Measurements from ENCODE around the gene FOSB.

DNA sequence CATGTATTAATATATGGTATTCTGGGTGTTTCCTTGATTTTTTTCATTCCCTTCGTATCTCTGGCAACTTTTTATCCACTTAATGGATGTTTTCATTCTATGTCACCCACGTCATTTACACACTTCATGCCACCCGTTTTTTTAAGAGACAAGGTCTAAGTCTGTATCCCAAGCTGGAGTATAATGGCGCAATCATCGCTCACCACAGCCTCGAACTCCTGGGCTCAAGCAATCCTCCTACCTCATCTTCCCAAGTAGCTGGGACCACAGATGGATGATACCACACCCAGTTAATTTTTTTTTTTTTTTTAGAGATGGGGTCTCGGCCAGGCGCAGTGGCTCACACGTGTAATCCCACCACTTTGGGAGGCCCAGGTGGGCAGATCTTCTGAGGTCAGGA is 36.1 kb downstream of the FOSB start:
- TF ChIP-seq POLR2AphosphoS5 (IDR thresholded peaks at IDR 0.05; ENCODE audit: borderline replicate concordance, low read depth, low read length) (no peak), EZH2 (IDR thresholded peaks at IDR 0.05) (no peak), FOXP2 (optimal IDR thresholded peaks at IDR 0.05; ENCODE audit: control extremely low read depth, extremely low read length, insufficient read depth) (no peak)
